Activated CD4-positive, alpha-beta T cell treated with anti-CD3 and anti-CD28 coated beads, Interleukin-2, amount 10 ng/mL, durations not matched to agents 24 days and 14 days (primary cell): ENCODE measurements around the gene CERS6. TPM values are rescaled to one million over a fixed set of nuclear protein-coding genes. Genes with fewer than 3 reads are reported as not detected.
A peak's percentile ranks its signal among the peaks of the same experiment; 100 is the strongest.

Experiments used
- DNase-seq: peaks from one replicate; pipeline ENCODE4 v3.0.0; 2022
- H3K27ac Mint-ChIP-seq: one replicate; pipeline ENCODE4 v1.8.0; 2022; ENCODE audit warnings: mild to moderate bottlenecking, mixed read lengths
- H3K27me3 Mint-ChIP-seq: one replicate; pipeline ENCODE4 v1.8.0; 2022; ENCODE audit warnings: mixed read lengths
- H3K36me3 Mint-ChIP-seq: one replicate; pipeline ENCODE4 v1.8.0; 2022; ENCODE audit warnings: low read depth, mild to moderate bottlenecking, mixed read lengths
- H3K4me1 Mint-ChIP-seq: one replicate; pipeline ENCODE4 v1.8.0; 2021; ENCODE audit warnings: mixed read lengths
- H3K4me3 Mint-ChIP-seq: one replicate; pipeline ENCODE4 v1.8.0; 2022; ENCODE audit warnings: mild to moderate bottlenecking, moderate library complexity, mixed read lengths
- H3K9me3 Mint-ChIP-seq: one replicate; pipeline ENCODE4 v1.8.0; 2021; ENCODE audit warnings: mixed read lengths
- intact Hi-C: fragments of 100-400 bp; cut with micrococcal nuclease; formaldehyde crosslinking; loops from one replicate; pipeline ENCODE4 v1.15.1; 2023
- total RNA-seq: library from RNA; stranded (reverse); gene quantifications from 2 replicates; pipeline ENCODE4 v1.2.3, GENCODE V29; 2022

The CERS6 gene
- total RNA-seq, 1 donor from 2014 or later: 25.3 TPM

DNA sequence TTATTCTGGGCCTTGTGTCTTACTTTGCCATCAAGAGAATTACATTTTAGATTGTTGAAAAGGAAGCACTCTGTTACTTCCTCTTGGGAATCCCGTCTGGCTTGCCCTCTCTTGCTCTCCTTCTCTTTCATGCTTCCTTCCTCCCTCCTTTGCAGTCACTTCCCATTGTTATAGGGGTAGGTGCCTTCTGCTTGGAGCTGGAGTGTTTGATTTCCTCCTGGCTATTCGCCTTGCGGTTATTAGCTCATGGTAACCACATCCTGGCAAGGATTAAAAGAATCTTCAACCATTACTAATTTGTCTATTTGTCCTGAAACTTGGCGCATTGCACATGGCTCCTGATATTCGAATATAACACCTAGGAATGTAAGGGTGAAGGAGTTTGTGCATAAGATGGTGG, 115.0 kb downstream of the CERS6 start:
- DNase-seq: no peak
- Mint-ChIP-seq H3K27ac (no peak overlapping the region), H3K27me3 (no peaks in the 10 kb centered on the region), H3K4me1 (peaks cover 5% of the 10 kb centered on the region), H3K9me3 (no peaks in the 10 kb centered on the region), H3K36me3 (peaks cover 8% of the 10 kb centered on the region), H3K4me3 (no peak overlapping the region)
- intact Hi-C loops: no loop called here

- Mint-ChIP-seq H3K36me3 (peaks cover 6% of the 10 kb centered on the region), H3K27ac (no peak overlapping the region), H3K4me3 (no peak overlapping the region), H3K27me3 (no peaks in the 10 kb centered on the region), H3K9me3 (no peaks in the 10 kb centered on the region), H3K4me1 (peaks cover 8% of the 10 kb centered on the region)
- DNase-seq: no peak
- intact Hi-C loops: no loop called here
These were observed 117.2 kb downstream of the CERS6 start for GRCh38 chr2:168573128-168573903.

GRCh38 chr2:168574856-168575630, 119.0 kb downstream of the CERS6 start:
- H3K27me3 Mint-ChIP-seq: no peaks in the 10 kb centered on the region
- no peaks in the 10 kb centered on the region for H3K9me3 Mint-ChIP-seq
- H3K4me3 Mint-ChIP-seq: no peak overlapping the region
- H3K36me3 Mint-ChIP-seq: peaks cover 10% of the 10 kb centered on the region
- intact Hi-C loops: no loop called here
- no peak for DNase-seq
- H3K4me1 Mint-ChIP-seq: peaks cover 6% of the 10 kb centered on the region
- H3K27ac Mint-ChIP-seq: no peak overlapping the region

- no peak for DNase-seq
- H3K4me1 Mint-ChIP-seq: peaks cover 21% of the 10 kb centered on the region
- H3K27me3 Mint-ChIP-seq: no peaks in the 10 kb centered on the region
- H3K36me3 Mint-ChIP-seq: peaks cover 13% of the 10 kb centered on the region
- intact Hi-C loops: no loop called here
- no peaks in the 10 kb centered on the region for H3K9me3 Mint-ChIP-seq
- H3K4me3 Mint-ChIP-seq: no peak overlapping the region
- no peak overlapping the region for H3K27ac Mint-ChIP-seq
These were observed 121.8 kb downstream of the CERS6 start for GRCh38 chr2:168577885-168578284.

- H3K36me3 Mint-ChIP-seq: peaks cover 19% of the 10 kb centered on the region
- peak overlapping the region; percentile 42 for H3K4me3 Mint-ChIP-seq
- peaks cover 31% of the 10 kb centered on the region for H3K4me1 Mint-ChIP-seq
- peaks cover 6% of the 10 kb centered on the region for H3K9me3 Mint-ChIP-seq
- intact Hi-C loops: no loop called here
- peak overlapping the region; percentile 2 for H3K27ac Mint-ChIP-seq
- H3K27me3 Mint-ChIP-seq: no peaks in the 10 kb centered on the region
- DNase-seq: peak; percentile 63
These were observed 127.1 kb downstream of the CERS6 start for GRCh38 chr2:168583064-168583709.

GRCh38 chr2:168583710-168584521, 127.8 kb downstream of the CERS6 start:
- Mint-ChIP-seq H3K27ac (peak overlapping the region; percentile 48), H3K27me3 (no peaks in the 10 kb centered on the region), H3K4me1 (peaks cover 30% of the 10 kb centered on the region), H3K36me3 (peaks cover 21% of the 10 kb centered on the region), H3K4me3 (no peak overlapping the region), H3K9me3 (peaks cover 6% of the 10 kb centered on the region)
- intact Hi-C loops: no loop called here
- no peak for DNase-seq

DNA sequence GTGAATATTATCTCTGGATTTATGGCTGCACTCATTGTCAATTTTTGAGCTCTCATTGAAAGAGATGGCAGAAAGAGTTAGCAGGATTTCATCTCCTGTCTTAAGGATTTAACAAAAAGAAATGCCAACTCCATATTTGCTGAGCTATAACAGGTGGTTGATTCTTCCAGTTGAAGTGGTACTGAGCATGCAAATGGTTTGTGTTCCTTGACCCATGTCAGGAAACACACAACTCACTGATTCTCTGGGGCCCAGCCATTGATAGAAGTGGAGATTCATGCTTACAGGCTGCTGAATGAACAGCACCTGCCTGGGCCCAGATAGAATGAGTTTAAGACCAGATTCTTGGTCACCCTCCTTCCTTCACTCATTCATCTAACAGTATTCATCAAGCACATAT, 128.8 kb downstream of the CERS6 start:
- intact Hi-C loops: no loop called here
- Mint-ChIP-seq H3K36me3 (peaks cover 18% of the 10 kb centered on the region), H3K9me3 (peaks cover 6% of the 10 kb centered on the region), H3K4me1 (peaks cover 36% of the 10 kb centered on the region), H3K27me3 (no peaks in the 10 kb centered on the region), H3K27ac (no peak overlapping the region), H3K4me3 (no peak overlapping the region)
- no peak for DNase-seq

GRCh38 chr2:168585700-168586099, 129.6 kb downstream of the CERS6 start:
- peaks cover 33% of the 10 kb centered on the region for H3K4me1 Mint-ChIP-seq
- no peak overlapping the region for H3K27ac Mint-ChIP-seq
- intact Hi-C loops: no loop called here
- H3K27me3 Mint-ChIP-seq: no peaks in the 10 kb centered on the region
- peaks cover 6% of the 10 kb centered on the region for H3K9me3 Mint-ChIP-seq
- H3K36me3 Mint-ChIP-seq: peaks cover 17% of the 10 kb centered on the region
- no peak overlapping the region for H3K4me3 Mint-ChIP-seq
- DNase-seq: no peak

DNA sequence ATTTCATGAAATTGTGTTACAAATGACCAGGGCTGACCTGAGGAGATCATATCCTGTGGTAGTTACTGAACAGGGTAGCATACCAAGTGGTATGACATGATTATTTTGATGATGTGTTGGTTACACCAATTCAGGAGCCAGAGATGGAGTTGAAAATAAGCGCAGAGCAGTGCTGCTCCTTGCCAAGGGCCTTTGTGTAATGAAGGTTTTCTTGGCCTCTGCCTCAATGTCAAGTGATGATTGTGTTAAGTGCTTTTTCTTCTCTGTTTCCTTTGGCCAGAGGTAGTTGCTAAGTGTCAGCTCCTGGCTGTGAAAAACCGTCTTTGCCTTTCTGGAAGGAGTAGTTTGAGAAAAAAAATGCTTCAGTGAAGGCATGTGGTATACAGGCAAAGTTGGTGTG, 131.2 kb downstream of the CERS6 start:
- Mint-ChIP-seq H3K4me3 (no peak overlapping the region), H3K36me3 (peaks cover 11% of the 10 kb centered on the region), H3K27ac (no peak overlapping the region), H3K9me3 (peaks cover 6% of the 10 kb centered on the region), H3K27me3 (no peaks in the 10 kb centered on the region), H3K4me1 (peaks cover 21% of the 10 kb centered on the region)
- no peak for DNase-seq
- intact Hi-C loops: no loop called here

GRCh38 chr2:168589236-168590211, 133.5 kb downstream of the CERS6 start:
- Mint-ChIP-seq H3K4me1 (peaks cover 7% of the 10 kb centered on the region), H3K27me3 (no peaks in the 10 kb centered on the region), H3K9me3 (peaks cover 6% of the 10 kb centered on the region), H3K27ac (no peak overlapping the region), H3K4me3 (no peak overlapping the region), H3K36me3 (peaks cover 11% of the 10 kb centered on the region)
- intact Hi-C loops: no loop called here
- no peak for DNase-seq

- intact Hi-C loops: no loop called here
- peaks cover 14% of the 10 kb centered on the region for H3K4me1 Mint-ChIP-seq
- no peak overlapping the region for H3K4me3 Mint-ChIP-seq
- H3K27me3 Mint-ChIP-seq: no peaks in the 10 kb centered on the region
- H3K27ac Mint-ChIP-seq: no peak overlapping the region
- H3K9me3 Mint-ChIP-seq: no peaks in the 10 kb centered on the region
- no peak for DNase-seq
- H3K36me3 Mint-ChIP-seq: peaks cover 5% of the 10 kb centered on the region
These were observed 136.2 kb downstream of the CERS6 start for GRCh38 chr2:168592181-168592831.

- H3K27me3 Mint-ChIP-seq: no peaks in the 10 kb centered on the region
- intact Hi-C loops: no loop called here
- no peaks in the 10 kb centered on the region for H3K36me3 Mint-ChIP-seq
- no peaks in the 10 kb centered on the region for H3K9me3 Mint-ChIP-seq
- no peak overlapping the region for H3K4me3 Mint-ChIP-seq
- no peak overlapping the region for H3K27ac Mint-ChIP-seq
- DNase-seq: no peak
- H3K4me1 Mint-ChIP-seq: peaks cover 14% of the 10 kb centered on the region
These were observed 137.6 kb downstream of the CERS6 start for GRCh38 chr2:168593713-168594112.
